GM19328 (cell line): Measurements from ENCODE around the gene SLC6A8.
"Not testable (repeated sequence)": the region's sequence is repeated elsewhere in the genome, so short reads cannot be mapped to it uniquely, and the experiment has no call there.

ENCODE experiments used
- ATAC-seq: cut with Tn5 transposase; IDR thresholded peaks from one replicate; pipeline ENCODE4 v1.9.1; 2021; ENCODE audit warnings: mild to moderate bottlenecking, moderate library complexity; ENCODE audit not compliant: unreplicated experiment

The SLC6A8 gene

GRCh38 chrX:153744210-153745066, 56.7 kb downstream of the SLC6A8 start:
- ATAC-seq, result no peak

DNA sequence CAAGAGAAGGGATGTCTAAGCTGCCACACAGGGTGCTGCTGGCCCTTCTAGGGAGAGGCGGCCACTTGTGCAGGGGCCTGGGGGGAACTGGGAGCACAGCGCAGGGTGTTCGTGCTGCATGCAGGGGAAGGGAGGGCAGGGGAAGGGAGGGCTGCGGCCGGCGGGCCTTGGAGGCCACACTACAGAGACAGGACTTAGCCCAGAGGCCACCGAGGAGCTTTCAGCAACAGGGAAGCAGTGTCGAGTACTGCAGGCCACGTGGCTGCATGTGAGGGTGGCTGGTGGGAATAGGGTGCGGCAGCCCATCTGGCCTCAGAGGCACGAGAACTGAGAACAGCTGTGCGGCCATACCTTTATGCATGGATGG, 57.3 kb downstream of the SLC6A8 start:
- not testable (repeated sequence) for ATAC-seq
